HG03571 (cell line): ENCODE data around the gene TTC23.
A peak's percentile ranks its signal among the peaks of the same experiment; 100 is the strongest.

ENCODE experiments used
- ATAC-seq: cut with Tn5 transposase; IDR thresholded peaks from one replicate; pipeline ENCODE4 v1.9.1; 2021; ENCODE audit not compliant: unreplicated experiment

The TTC23 gene, protein sequence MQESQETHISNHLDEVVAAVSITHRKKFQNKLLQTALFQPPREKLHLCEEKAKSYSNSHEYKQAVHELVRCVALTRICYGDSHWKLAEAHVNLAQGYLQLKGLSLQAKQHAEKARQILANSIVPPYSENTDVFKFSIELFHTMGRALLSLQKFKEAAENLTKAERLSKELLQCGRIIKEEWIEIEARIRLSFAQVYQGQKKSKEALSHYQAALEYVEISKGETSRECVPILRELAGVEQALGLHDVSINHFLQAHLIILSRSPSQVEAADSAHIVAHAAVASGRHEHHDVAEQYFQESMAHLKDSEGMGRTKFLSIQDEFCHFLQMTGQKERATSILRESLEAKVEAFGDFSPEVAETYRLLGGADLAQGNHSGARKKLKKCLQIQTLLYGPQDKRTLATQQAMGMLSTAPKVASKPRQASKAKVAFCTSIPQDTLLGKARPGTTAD

DNA sequence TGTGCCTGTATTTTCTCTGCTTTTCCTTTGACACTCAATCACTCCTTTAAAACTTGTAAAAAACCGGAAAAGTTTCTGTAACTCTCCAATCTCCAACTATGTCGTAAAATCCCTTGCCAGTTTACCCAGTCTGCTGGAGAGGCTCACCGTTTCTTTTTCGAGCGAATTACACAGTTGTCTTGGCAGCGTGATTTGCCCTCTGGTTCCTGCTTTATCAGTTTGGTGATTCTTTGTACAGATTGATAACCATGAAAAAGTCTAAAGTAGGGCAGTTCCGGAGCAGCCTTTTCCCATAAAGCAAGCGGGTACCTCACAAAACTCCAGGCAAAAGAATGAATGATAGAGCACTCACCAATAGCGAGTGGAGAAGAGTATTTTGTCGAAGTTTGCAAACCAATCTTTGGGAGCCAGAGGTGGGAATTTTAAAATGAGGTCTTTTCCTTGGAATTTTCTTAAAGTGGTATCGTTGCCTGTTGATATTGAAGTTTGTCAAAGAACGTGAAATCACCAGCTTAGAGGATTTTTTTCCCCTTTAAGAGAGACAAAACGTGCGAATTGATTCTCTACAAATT lies at the start of gene TTC23:
TSS of gene TTC23 (minus strand) at position 312 of the 572 bp plus-strand sequence. CDS start 20,869 bp downstream, outside the sequence.
- no peak for ATAC-seq

DNA sequence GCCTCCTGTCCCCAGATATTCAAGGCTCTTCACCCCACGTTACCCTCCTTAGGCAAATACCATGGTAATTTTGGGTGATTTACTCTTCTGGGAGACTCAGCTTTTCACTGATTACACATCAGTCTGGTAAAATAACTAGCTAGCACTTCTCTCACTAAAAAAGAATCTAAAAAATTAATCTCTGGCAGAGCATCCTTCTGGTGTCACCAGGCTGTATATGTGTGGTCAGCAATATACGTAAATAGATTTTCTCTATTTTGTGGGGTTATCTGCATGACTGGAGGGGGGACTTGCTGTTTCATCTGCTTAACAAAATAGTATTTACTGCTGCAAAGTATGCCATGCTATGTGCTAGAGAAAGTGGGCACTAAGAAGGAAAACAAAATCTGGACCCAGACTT lies 47.0 kb upstream of the TTC23 start:
- ATAC-seq = no peak

DNA sequence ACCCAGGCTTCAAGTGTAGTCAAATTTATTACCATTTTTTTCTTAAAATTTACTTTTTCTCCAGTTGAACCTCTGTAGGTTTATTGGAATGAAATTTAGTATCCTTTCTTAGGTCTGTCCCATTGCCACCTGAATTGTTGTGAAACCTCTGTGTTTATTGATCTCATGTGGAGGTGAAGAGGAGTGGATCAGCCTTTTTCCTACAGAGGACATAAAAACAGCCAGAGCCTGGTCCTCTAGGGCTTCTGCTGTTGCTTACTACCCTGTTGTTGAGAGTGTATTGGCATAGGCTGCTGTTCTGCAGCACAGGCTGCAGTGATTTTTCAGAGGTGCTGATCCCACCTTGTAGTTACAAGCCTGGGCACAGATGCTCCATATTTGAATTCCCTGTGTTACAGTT lies 46.5 kb upstream of the TTC23 start:
- no peak for ATAC-seq

DNA sequence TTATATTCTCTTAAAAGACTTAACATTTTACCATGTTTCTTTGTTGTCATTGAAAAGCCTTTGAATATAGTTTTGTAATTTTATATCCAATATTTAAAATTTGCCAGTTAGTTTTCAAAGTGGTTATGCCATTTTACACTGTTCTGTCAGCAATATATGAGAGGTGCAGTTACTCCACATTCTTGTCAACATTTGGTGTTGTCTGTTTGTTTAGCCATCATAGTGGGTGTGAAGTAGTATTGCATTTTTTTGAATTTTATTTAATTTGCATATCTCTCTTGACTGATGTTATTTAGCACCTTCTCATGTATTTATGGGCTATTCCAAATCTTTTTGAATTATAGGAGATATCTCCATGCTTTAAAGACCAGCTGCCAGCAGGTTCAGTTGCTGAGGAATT lies 42.3 kb upstream of the TTC23 start:
- ATAC-seq = no peak

DNA sequence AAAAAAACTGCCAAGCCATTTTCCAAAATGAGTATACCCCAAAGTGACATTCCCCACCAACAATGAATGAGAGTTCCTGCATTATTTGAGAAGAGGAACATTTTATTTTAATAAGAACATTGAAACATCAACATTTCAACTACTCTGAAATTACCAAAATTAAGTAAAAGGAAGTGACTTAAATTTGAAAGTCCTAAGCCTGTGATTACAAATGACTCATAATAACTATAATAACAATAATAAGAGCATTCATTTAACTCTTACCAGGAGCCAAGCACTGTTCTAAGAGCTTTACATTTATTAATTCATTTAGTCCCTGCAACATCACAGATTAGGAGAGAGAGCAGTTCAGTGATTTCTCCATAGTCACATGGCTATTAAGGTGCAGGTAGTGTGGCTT lies 34.3 kb upstream of the TTC23 start:
- ATAC-seq = no peak

DNA sequence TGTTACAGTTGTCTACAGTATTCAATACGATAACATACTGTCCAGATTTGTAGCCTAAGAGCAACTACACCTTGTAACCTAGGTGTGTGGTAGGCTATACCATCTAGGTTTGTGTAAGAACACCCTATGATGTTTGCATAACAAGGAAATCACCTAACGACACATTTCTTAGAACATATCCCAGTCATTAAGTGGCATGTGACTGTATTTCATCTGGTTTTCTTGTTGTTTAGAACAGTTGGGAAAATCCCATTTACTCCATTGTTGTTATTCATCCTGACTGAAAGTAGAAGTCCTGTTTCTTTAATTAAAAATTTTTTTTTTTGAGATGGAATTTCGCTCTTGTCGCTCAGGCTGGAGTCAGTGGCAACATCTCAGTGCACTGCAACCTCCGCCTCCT lies 33.2 kb upstream of the TTC23 start:
- ATAC-seq = no peak

DNA sequence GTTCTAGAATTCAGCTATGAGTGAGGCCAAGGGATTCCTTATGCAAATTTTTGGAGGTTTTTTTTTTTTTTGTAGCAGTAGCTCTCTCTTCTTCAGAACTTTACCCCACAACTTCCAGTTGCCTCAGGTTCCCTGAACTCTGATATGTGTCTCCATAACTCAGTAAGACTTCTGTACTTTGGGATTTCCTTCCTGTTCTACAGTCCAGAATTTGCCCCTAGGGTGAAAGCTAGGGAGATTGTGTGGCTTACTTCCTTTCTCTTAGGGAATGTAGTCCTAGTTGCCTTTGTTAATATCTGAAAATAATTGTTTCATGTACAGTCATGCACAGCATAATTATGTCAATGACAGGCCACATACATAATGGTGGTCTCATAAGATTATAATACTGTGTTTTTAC lies 32.7 kb upstream of the TTC23 start:
- ATAC-seq = no peak

DNA sequence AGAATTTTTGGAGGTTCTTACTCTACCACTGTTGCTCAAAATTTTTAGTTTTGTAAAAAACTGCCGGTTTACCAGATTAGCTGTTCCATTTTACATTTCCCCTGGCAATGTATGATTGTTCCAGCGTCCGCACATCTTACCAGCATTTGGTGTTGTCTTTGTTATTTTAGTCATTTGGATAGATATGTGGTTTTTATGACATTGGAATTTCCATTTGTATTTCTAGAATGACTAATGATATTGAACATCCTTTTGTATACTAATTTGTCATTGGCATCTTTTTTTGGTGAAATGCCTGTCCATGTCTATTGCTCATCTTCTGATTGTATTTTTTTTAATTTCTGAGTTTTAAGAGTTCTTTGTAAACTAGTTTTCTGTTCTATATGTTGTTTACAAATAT lies 30.4 kb upstream of the TTC23 start:
- no peak for ATAC-seq

DNA sequence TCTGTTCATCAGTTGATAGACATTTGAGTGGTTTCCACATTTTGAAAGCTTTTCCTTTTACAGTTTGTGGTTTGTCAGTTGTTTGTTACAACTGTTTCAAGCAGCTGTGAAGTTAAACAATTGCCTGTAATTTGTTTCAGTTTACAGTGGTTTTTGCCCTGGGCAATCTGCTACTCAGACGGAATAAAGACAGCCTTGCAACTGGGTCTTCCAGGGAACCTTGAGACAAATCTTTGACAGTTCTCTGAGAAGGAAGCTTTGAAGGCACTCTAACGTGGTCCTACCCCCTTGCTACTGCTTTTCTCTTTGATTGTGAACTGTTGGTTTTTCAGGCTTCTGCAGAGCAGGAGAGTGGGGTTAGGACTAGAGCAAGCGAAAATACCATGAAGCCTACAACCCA lies 29.9 kb upstream of the TTC23 start:
- no peak for ATAC-seq

DNA sequence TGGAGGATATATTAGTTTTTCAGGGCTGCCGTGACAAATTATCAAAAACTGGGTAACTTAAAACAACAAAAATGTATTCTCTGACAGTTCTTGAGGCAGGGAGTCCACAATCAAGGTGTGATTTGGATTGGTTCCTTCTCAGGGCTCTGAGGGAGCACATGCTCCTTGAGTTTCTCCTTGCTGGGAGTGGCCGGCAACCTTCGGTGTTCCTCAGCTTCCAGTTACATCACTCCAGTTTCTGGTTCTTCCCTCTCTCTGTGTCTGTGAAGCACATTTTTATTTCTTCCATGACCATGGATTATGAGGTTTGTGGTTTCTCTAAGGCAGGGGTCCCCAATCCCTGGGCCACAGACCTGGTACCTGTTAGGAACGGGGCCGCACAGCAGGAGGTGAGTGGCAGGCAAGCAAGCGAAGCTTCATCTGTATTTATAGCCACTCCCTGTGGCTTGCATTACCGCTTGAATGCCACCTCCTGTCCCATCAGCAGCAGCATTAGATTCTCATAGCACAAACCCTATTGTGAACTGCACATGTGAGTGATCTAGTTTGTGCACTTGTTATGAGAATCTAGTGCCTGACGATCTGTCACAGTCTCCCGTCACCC lies 26.2 kb upstream of the TTC23 start:
- no peak for ATAC-seq

DNA sequence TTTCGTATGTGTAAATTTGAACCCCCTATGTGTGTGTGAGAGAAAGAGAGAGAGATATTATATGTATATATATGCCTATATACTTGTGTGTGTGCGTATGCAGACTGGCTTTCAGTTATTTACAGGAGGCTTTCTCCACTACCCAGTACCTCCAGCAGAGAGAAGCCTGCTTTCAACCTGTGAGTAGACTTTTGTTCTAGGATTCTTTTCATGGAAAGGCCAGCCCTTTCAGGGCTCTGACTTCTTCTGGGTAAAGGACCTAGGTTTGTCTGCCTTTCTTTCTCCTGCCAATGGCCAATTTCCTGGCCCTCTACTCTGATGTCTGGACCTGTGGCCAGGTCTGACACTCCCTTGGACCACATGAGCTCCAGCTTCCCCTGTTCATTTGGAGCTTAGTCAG lies 25.7 kb upstream of the TTC23 start:
- no peak for ATAC-seq

DNA sequence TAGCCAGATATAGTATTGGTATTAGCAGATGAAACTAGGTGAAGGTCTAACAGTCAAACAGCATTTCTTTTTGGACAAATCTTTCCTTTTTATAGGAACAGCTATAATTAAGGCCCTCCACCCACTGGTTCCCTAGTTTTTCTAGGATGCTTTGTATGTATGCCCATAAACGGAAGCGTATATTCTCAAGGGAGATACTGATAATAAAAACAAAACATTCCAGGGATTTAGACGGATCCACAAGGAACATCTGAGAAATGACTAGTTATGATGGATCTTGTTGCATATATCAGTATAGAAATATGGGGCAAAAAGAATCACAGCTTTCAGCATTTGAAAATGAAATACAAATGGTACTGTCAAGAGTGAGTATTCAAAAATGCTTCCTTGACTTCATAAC lies 24.4 kb upstream of the TTC23 start:
- ATAC-seq = no peak

DNA sequence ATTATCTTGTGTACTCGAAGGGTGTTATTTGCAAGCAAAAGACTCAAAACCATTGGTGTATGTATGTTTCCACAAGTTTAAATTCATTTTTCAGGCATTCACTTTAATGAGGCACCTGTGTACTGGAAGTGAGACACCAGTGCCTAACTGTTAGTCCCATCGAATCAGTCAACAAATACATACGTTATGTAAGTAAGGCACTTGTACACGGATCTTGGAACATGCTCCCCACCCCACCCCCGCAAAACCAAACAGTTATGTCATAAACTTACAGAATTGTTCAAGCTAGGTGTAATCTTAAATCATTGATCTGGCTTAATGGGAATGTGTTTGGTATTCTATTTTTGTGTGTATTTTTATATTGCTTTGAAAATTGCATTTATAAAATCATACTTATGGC lies 19.1 kb upstream of the TTC23 start:
- ATAC-seq = no peak

DNA sequence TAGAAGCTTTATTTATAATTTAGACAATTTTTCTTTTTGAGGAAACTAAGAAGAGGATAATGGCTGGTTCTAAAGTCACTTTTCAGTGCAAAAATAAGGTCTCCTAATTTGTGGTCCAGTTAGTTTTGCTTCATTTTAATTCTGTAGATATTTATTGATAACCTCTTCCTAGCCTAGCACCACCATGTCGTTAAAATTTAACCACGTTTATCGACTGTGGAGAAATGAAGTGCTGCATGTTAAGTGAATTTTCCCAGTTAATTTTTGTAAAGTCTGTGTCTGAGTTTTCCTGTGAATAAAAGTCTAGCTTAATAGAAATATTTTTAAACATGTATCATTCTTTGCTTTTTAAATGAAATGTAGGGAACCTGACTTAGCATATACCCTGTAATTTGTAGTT lies 18.6 kb upstream of the TTC23 start:
- ATAC-seq = no peak

DNA sequence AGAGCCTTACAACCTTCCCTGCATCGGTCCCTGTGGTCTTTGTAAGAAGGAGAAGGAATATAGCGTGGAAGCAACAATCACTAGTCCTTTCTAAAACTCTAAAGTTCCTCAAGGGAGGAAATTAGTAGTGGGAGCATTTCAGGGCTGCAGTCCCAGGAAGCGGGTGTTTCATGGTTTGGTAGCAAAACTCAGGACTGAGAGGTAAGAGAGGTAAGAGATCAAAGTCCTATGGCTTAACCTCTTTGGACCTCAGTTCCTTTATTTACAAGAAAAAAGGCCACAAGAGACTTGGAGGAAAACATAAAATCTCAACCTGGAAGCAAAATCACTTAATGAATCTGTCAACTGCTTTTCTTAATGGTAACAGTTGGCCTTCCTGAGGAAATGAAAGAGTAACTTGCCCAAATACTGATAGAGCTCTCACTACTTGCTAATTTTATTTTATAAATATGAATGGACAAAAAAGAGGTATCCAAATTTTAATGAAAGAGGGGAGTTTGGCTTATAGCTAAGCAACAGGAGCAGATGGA lies 16.2 kb upstream of the TTC23 start:
- ATAC-seq = no peak

DNA sequence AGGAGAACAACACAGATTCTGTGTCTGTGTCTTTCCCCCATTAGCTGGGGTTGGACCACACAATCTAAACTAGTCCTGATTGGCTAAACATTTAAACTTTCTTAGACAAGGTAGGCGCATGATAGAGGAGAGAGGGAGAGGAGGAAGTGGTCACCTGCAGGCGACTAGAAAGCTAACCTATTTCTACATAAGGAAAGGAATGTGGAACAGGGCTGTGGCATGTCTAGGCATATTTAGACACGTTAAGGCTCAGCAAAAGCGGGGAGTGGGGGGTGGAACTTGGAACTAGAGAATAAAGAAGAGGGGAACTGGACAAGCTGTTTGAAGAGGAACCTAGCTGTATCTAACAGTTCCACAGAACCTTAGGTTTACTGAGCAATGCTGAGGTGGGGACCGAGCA lies 14.7 kb upstream of the TTC23 start:
- ATAC-seq = no peak

DNA sequence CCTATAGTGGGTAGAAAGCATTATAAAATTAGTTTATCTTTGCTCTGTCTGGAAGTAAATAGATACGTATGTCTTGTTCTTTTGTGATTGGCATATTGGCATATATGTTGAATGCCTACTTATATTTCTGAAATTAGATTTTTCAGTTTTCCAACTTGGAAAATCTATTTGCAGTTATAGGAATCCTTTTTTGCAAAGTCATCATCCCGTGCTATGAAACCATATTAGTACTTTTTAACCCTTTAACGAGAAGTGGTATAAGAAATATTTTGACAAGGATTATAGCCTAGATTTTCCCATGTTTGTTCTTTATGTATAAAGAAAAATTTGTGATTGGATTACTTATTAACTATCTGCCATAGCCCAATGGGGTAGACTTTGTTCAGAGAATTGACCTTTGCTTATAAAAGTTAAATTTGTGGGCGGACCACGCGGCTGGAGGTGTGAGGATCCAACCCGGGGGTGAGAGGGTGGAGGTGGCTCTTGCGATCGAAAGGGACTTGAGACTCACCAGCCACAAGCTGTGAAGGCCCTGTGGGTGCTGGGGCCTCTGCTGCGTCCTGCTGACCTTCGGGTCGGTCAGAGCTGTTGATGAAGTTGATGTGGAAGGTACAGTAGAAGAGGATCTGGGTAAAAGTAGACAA lies 7.8 kb upstream of the TTC23 start:
- no peak for ATAC-seq

DNA sequence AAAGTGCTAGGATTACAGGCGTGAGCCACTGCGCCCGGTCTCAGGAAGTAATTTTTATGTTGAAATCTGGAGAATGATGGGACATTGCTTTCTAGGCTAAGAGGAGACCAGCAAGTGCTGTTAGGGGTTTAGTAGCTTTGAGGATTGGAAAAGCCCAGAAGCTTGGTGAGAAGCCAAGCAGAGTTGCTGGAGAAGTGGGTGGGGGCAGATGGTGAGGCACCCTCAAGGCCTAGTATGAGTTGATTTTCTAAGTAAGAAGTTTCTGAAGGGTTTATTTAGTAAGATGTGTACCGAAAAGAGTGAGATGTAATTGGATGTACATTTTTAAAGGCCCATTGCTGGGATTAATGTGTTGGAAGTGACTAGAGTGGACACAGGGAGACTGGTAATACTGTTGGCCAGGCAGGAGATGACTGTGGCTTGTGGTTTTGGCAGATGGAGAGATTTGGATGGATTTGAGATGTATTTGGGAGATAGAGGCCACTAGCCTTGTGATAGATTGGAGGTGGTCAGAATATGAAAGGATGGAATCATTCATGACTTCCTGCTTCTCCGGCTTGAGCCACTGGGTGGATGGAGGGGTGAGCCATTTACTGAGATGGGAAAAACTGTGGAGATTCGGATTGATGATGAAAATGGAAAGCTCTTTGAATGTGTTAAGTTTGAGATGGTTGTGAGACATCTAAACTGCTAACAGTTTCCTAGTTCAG lies 4.2 kb upstream of the TTC23 start:
- ATAC-seq = no peak

DNA sequence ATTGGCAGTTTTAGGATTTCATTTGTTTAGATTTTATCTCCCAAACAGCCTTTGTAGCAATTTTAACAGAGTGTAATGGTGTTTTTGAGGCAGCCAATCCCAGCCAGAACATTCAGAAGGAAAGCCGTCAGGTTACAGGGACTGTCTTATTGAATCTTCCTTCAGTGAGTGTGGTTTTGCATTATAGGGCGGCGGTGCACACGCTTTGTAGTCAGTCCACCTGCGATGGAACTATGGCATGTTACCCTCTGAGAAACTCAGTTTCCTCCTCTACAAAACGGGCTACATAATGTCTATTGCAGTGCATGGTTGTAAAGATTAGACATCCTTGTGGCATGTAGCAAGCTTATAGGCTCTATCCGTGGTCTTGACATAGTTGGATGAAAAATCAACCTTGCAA lies 2.9 kb upstream of the TTC23 start:
- ATAC-seq = no peak

DNA sequence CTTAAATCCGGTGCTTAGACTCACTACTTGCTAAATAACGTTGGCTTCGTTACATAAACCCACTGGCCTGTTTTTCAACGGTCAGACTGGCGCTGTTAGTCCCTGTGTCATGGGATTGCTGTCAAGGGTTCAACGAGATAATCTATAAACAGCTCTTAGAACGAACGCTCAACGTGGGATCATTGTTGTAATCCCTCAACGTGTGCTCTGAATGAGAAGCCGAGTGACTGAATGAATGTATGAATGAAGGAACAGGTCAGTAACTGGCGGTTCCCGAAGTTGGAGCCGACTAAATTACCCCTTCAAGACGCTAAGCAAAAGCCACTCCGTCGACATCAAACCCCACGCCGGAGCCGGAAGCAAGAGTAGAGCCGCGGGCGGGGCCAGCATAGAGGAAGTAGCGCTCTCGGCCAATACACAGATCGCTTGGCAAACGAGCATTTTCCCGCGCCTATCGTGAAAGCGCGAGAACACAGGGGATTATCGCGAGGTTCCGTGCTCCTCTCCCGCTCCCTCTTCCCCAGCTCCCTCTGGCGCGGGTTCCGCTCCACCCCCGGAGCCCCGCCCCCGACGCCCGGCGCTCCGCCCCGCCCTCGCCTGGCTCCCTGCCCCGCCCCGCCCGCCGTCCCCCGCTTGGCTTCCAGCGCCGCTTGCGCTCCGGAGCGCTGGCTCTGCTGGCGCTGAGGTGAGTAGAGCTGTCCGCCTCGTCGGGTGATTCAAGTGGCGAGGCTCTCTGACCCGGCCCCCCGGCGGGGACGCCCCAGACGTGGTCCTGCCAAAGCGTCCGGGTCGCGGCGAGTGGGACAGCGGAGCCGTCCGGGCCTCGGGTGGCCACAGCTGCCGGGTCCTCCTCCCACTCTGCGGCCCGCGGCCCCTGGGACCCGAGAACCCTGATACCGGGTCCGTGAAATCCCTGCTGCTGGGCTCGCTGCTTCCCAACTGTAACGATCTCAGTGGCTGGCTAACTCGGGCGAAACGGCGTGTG lies 1.8 kb upstream of the TTC23 start, which contains the start of gene LRRC28:
TSS of gene LRRC28 (plus strand) at position 625 of the 985 bp plus-strand sequence. CDS start 4,477 bp downstream, outside the sequence.
- ATAC-seq = peak; percentile 91
